Small intestine (tissue), 7 donors: Measurements from ENCODE around the gene CARD8. TPM values are rescaled to one million over a fixed set of nuclear protein-coding genes. Genes with fewer than 3 reads are reported as not detected.
A peak's percentile ranks its signal among the peaks of the same experiment; 100 is the strongest.
"Not testable (repeated sequence)": the region's sequence is repeated elsewhere in the genome, so short reads cannot be mapped to it uniquely, and the experiment has no call there.

Experiments used
- DNase-seq, 2 donors: peaks; one replicate each; pipeline versions ENCODE4 v3.0.0 to v3.0.0-alpha.2; 2013
- FAIRE-seq: peaks from 2 replicates; lab custom pipeline; 2012; peaks lifted over from hg19 to GRCh38; lab: Jason Lieb, UNC
- H3K27ac ChIP-seq, 3 donors: one replicate each; pipeline ENCODE4 v1.5.1; 2013; ENCODE audit warnings: low read length in 2 of 3, mild to moderate bottlenecking in 2 of 3, control low read depth in 1 of 3, inconsistent platforms in 1 of 3, low read depth in 1 of 3, moderate library complexity in 1 of 3
- H3K27me3 ChIP-seq, 3 donors: one replicate each; pipeline ENCODE4 v1.6.1; 2013; ENCODE audit warnings: low read length in 3 of 3, inconsistent platforms in 1 of 3; ENCODE audit not compliant: control insufficient read depth in 3 of 3, insufficient read depth in 3 of 3
- H3K36me3 ChIP-seq, 3 donors: one replicate each; pipeline ENCODE4 v1.6.1; 2013; ENCODE audit warnings: low read length in 3 of 3, inconsistent platforms in 1 of 3, low read depth in 1 of 3, mild to moderate bottlenecking in 1 of 3, moderate library complexity in 1 of 3; ENCODE audit not compliant: control insufficient read depth in 3 of 3, insufficient read depth in 2 of 3
- H3K4me1 ChIP-seq, 3 donors: one replicate each; pipeline ENCODE4 v1.6.1; 2013; ENCODE audit warnings: low read length in 2 of 3, inconsistent platforms in 1 of 3, low read depth in 1 of 3, mild to moderate bottlenecking in 1 of 3, moderate library complexity in 1 of 3; ENCODE audit not compliant: control insufficient read depth in 3 of 3, insufficient read depth in 2 of 3
- H3K4me3 ChIP-seq, 3 donors: one replicate each; pipeline ENCODE4 v1.5.1; 2013; ENCODE audit warnings: low read length in 3 of 3, control low read depth in 1 of 3, inconsistent platforms in 1 of 3, low read depth in 1 of 3, mild to moderate bottlenecking in 1 of 3, moderate library complexity in 1 of 3
- H3K9me3 ChIP-seq, 2 donors: one replicate each; pipeline ENCODE4 v1.6.1; 2013; ENCODE audit warnings: low read depth in 1 of 2, low read length in 1 of 2; ENCODE audit not compliant: control insufficient read depth in 2 of 2, insufficient read depth in 1 of 2
- WGBS, 3 donors: extraction: QIAGEN DNeasy Blood & Tissue Kit; methylation state at CpG; one replicate each; pipeline ENCODE4 v1.1.7; 2013; 5-methylcytosine and 5-hydroxymethylcytosine counted together
- polyA plus RNA-seq, 4 donors: library from polyadenylated mRNA; stranded (reverse) in 3 of 4; unstranded in 1 of 4; fragments of 200-250 nt in 3 of 4; fragments of 120-200 nt in 1 of 4; gene quantifications; one replicate each; pipeline versions ENCODE4 v1.2.1 to v1.2.3, GENCODE V29; 2013
- donor health status: healthy with polysubstance abuse.
- donor health status: control.
- donor health status: control.
- donor health status: Bipolar disorder and iron deficiency.
- donor health status: healthy.

Gene CARD8
- polyA plus RNA-seq, 4 donors, result 13.0 to 36.1 (median 16.8) TPM

DNA sequence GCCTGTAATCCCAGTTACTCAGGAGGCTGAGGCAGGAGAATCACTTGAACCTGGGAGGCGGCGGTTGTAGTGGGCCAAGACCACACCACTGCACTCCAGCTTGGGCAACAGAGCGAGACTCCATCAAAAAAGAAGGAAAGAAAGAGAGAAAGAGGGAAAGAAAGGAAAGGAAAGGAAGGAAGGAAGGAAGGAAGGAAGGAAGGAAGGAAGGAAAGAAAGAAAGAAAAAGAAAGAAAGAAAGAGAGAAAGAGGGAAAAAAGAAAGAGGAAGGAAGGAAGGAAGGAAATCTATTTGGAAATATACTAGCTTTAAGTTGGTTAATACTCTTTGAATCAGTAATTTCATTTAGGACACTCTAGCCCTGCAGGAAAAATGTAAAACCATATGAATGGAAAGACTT, 34.9 kb downstream of the CARD8 start:
- 97 to 100% (median 98%) methylated on average over 3 of the region's 3 CpGs for WGBS, 3 donors
- not testable (repeated sequence) for H3K9me3 ChIP-seq, FAIRE-seq, DNase-seq, H3K27ac ChIP-seq, H3K4me3 ChIP-seq, H3K27me3 ChIP-seq, H3K4me1 ChIP-seq
- H3K36me3 ChIP-seq, result peaks cover 0 to 14% (median 0%) of the 10 kb centered on the region in 3 donors

- H3K36me3 ChIP-seq, result peaks cover 0 to 12% (median 0%) of the 10 kb centered on the region in 3 donors
- H3K4me3 ChIP-seq, result no peak overlapping the region
- H3K27me3 ChIP-seq, result no peaks in the 10 kb centered on the region
- H3K27ac ChIP-seq, result no peak overlapping the region
- 89 to 96% (median 94%) methylated on average over 6 of the region's 6 CpGs for WGBS, 3 donors
- no peak for FAIRE-seq
- no peaks in the 10 kb centered on the region for H3K9me3 ChIP-seq
- no peak for DNase-seq
- no peaks in the 10 kb centered on the region for H3K4me1 ChIP-seq
Observed at GRCh38 chr19:48218997-48219396, 36.7 kb downstream of the CARD8 start.

GRCh38 chr19:48216933-48217332, 38.8 kb downstream of the CARD8 start:
- no peak for DNase-seq
- Histone ChIP-seq H3K27ac (no peak overlapping the region), H3K27me3 (no peaks in the 10 kb centered on the region), H3K4me1 (no peaks in the 10 kb centered on the region), H3K9me3 (no peaks in the 10 kb centered on the region), H3K36me3 (peaks cover 0 to 12% (median 4%) of the 10 kb centered on the region in 3 donors), H3K4me3 (no peak overlapping the region)
- 86 to 94% (median 88%) methylated on average over 14 of the region's 14 CpGs for WGBS, 3 donors
- FAIRE-seq, result no peak

GRCh38 chr19:48213959-48214358, 41.8 kb downstream of the CARD8 start:
- Histone ChIP-seq H3K9me3 (no peaks in the 10 kb centered on the region), H3K36me3 (peaks cover 0 to 16% (median 4%) of the 10 kb centered on the region in 3 donors), H3K4me3 (no peak overlapping the region), H3K27me3 (no peaks in the 10 kb centered on the region), H3K4me1 (no peaks in the 10 kb centered on the region), H3K27ac (no peak overlapping the region)
- no peak for FAIRE-seq
- no peak for DNase-seq
- 68 to 88% (median 75%) methylated on average over 5 of the region's 5 CpGs for WGBS, 3 donors

- Histone ChIP-seq H3K36me3 (peaks cover 0 to 4% (median 4%) of the 10 kb centered on the region in 3 donors), H3K9me3 (no peaks in the 10 kb centered on the region), H3K4me3 (no peak overlapping the region), H3K4me1 (peaks cover 0 to under 1% (median 0%) of the 10 kb centered on the region in 3 donors), H3K27me3 (no peaks in the 10 kb centered on the region), H3K27ac (no peak overlapping the region)
- DNase-seq (no peak), FAIRE-seq (no peak)
- 76 to 90% (median 84%) methylated on average over 3 of the region's 3 CpGs for WGBS, 3 donors
Observed at GRCh38 chr19:48210005-48210404, 45.7 kb downstream of the CARD8 start.

DNA sequence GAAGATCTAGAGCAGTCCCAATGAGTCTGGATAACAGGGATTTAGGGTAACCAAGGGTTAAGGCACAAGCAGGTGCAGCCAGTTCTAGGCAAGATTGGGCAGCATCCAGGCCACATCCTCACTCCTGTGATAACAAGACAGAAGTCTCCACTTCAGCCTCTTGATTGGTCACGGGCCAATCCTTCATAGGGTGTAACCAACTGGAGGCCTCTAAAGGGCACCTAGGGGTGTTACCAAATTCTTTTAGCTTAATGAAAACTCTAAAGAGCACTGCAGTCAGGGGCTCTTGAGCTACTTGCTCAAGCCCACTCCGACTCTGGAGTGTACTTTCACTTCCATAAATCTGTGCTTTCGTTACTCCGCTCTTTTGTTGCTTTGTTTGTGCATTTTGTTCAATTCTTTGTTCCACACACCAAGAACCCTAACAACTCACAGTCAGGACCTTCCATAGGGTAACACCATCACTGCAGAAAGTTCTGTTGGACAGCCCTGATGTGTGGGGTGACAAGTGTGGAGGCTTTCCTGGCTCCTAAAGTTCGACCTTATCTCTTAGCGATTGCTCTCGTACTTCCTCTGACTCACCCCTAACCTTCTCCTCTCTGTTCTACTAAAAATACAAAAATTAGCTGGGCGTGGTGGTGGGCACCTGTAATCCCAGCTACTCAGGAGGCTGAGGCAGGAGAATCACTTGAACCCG, 49.2 kb downstream of the CARD8 start:
- Histone ChIP-seq H3K4me1 (peaks cover 0 to 8% (median 0%) of the 10 kb centered on the region in 3 donors), H3K36me3 (peaks cover 0 to under 1% (median 0%) of the 10 kb centered on the region in 3 donors), H3K4me3 (no peak overlapping the region), H3K27ac (no peak overlapping the region), H3K27me3 (no peaks in the 10 kb centered on the region), H3K9me3 (no peaks in the 10 kb centered on the region)
- FAIRE-seq (no peak), DNase-seq (no peak)
- 77 to 82% (median 80%) methylated on average over 9 of the region's 9 CpGs for WGBS, 3 donors

GRCh38 chr19:48203794-48204628, 51.7 kb downstream of the CARD8 start:
- 0 to 1% (median 0%) methylated on average over 34 of the region's 34 CpGs for WGBS, 3 donors
- Histone ChIP-seq H3K27me3 (no peaks in the 10 kb centered on the region), H3K27ac (peak overlapping the region; percentile 16 to 79 (median 73)), H3K4me1 (peaks cover 0 to 8% (median 0%) of the 10 kb centered on the region in 3 donors), H3K9me3 (no peaks in the 10 kb centered on the region), H3K4me3 (peak overlapping the region; percentile 52 to 84 (median 69)), H3K36me3 (no peaks in the 10 kb centered on the region)
- FAIRE-seq, result peak; percentile 61
- DNase-seq, result peak; percentile 97 to 99

GRCh38 chr19:48203222-48203793, 52.4 kb downstream of the CARD8 start:
- FAIRE-seq, result no peak
- no peaks in the 10 kb centered on the region for H3K27me3 ChIP-seq
- 5 to 12% (median 5%) methylated on average over 5 of the region's 5 CpGs for WGBS, 3 donors

More at GRCh38 chr19:48203222-48203793, 52.4 kb downstream of the CARD8 start:
- H3K27ac ChIP-seq, result peak overlapping the region in 2 of 3 donors; percentile 73 to 79
- peaks cover 0 to 8% (median 0%) of the 10 kb centered on the region in 3 donors for H3K4me1 ChIP-seq
- no peaks in the 10 kb centered on the region for H3K36me3 ChIP-seq
- DNase-seq, result no peak
- H3K4me3 ChIP-seq, result peak overlapping the region in 2 of 3 donors; percentile 69 to 84
- no peaks in the 10 kb centered on the region for H3K9me3 ChIP-seq
